HG03066 (cell line): Measurements from ENCODE around the gene HOXD10.

Experiments
- ATAC-seq: cut with Tn5 transposase; IDR thresholded peaks from one replicate; pipeline ENCODE4 v1.9.1; 2021; ENCODE audit warnings: low read depth; ENCODE audit not compliant: unreplicated experiment

The HOXD10 gene

GRCh38 chr2:176148751-176149421 is 32.3 kb downstream of the HOXD10 start:
- ATAC-seq, result no peak

- ATAC-seq, result no peak
These were observed 32.9 kb downstream of the HOXD10 start for GRCh38 chr2:176149481-176149938.

GRCh38 chr2:176149939-176150583 is 33.5 kb downstream of the HOXD10 start:
- no peak for ATAC-seq

GRCh38 chr2:176150584-176151441 is 34.2 kb downstream of the HOXD10 start:
- no peak for ATAC-seq

- ATAC-seq, result no peak
These were observed 35.1 kb downstream of the HOXD10 start, which contains the start of gene HOXD4 for GRCh38 chr2:176151442-176152287. Gene HOXD4, plus strand, starts transcription at chr2:176151550. Its CDS starts 84 bp downstream, at chr2:176151634.

DNA sequence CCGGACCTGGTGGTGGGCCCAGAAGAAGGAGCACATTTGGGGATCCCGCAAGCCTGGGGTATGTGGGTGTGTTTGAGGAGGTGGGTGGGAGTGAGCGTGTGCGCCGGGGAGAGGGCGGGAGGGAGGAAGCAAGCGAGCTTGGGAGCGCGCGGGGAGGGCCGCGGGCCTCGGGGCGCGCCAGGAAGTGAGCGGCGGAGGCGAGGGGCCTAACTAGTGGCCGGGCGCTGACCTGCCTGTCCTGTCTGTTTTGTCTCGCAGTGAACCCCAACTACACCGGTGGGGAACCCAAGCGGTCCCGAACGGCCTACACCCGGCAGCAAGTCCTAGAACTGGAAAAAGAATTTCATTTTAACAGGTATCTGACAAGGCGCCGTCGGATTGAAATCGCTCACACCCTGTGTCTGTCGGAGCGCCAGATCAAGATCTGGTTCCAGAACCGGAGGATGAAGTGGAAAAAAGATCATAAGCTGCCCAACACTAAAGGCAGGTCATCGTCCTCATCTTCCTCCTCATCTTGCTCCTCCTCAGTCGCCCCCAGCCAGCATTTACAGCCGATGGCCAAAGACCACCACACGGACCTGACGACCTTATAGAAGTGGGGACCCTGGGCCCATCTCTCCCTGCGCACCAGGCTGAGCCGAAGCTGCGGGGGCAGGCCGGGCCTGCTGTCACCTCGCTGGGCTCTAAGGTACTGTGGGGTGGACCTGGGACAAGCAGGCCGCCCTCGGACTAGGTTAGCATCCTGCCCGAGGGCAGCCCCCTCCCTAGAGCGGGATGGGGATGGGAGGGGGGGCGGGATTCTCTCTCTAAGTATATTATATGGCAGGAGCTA is 36.0 kb downstream of the HOXD10 start:
- no peak for ATAC-seq

DNA sequence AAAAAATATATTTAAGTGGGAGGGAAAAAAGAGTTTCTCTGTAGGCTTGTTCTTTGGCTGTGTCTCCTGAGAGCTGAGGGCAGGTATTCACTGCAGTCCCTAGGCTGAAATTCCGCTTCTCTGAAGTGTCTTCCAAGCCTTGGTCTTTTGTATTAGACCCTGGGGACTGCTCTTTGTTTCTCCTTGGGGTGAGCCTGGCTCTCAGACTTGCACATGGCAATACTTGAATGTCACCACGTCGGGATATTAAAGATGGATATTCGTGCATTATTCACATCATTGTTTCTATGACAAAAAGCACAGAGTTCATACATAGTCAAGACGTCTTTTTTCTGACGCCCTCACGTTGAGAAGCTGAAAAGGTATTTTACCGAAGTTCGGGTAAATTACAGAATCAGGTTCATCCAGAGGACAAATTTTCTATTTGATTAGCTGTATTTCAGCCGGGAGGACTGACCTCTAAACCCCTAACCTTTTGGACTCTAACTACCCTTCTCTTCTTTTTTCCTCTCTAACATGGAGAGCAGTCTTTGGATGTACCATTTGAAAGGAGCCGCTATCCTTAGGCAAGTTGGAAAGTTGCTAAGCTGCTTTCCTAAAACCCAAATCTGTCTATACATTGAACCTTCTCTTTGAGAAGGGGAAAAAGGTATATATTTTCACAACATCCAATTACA is 38.1 kb downstream of the HOXD10 start:
- ATAC-seq, result no peak

DNA sequence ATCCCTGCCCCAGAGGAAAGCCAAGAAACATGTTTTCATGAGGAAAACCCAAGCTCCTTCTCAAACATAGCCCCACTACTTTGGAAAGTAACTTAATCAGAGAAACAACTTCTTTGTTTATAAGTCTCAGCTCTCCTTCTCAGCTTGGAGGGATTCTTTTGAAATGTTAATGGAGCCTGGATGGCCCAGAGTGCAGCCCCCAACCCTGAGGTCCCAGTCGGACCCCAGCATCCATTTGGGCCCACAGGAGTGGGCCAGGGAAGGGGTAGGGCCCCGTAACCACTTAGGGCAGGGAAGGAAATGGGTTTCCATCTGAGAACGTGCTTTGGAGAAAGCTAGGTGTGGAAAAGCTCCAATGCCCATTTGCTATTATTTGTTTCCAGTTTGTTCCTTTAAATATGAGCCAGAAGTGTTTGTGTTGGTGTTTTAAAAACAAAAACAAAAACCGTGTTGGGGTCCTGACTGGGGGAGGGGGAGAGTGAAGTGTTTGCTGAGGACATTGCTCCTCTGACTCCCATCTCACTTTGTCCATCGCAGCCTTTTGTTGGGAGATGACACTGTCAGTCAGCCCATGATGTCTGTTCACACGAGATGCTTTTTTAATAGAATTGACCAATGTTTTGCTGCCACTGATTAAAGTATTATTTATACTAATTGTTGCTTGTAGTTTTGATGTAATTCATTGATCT is 38.9 kb downstream of the HOXD10 start:
- no peak for ATAC-seq

GRCh38 chr2:176156301-176156806 is 39.8 kb downstream of the HOXD10 start:
- no peak for ATAC-seq

GRCh38 chr2:176156807-176157498 is 40.4 kb downstream of the HOXD10 start, which contains the start of gene HOXD3:
Gene HOXD3, plus strand, starts transcription at chr2:176157307. Its CDS starts 11,808 bp downstream, at chr2:176169115.
- ATAC-seq, result no peak

DNA sequence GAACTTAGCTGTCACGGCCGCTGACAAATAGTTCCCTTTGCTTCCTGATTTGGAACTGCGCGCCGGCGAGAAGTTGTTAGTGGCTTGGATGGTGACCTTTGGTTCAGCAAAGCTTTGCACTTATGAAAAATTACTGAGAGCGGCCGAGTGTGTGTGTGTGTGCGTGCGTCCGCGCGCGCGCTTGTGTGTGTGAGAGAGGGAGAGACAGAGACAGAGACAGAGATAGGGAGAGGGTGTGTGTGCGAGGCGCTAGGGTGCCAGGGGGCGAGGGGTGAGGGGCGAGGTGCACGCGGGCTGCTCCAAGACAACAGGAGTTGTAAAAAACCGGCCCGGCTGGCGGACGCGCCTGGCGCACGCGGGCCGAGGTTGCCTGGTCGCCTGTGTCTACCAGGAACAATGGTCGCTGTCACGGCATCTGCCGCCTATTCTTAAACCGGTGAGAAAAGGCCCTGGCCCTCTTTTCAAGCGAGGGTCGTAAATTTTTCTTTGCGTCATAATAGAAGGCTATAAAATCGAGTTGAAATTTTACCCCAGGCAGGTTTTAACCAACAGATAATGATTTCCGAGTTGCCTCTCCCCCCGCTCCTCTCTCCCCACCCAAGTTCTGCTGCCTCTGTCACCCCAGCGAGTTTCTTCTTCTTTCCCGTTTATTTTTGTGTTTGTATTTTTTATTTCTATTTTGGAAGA is 41.1 kb downstream of the HOXD10 start:
- ATAC-seq, result no peak

GRCh38 chr2:176158186-176158591 is 41.6 kb downstream of the HOXD10 start:
- ATAC-seq, result no peak

GRCh38 chr2:176158855-176159662 is 42.5 kb downstream of the HOXD10 start:
- no peak for ATAC-seq

DNA sequence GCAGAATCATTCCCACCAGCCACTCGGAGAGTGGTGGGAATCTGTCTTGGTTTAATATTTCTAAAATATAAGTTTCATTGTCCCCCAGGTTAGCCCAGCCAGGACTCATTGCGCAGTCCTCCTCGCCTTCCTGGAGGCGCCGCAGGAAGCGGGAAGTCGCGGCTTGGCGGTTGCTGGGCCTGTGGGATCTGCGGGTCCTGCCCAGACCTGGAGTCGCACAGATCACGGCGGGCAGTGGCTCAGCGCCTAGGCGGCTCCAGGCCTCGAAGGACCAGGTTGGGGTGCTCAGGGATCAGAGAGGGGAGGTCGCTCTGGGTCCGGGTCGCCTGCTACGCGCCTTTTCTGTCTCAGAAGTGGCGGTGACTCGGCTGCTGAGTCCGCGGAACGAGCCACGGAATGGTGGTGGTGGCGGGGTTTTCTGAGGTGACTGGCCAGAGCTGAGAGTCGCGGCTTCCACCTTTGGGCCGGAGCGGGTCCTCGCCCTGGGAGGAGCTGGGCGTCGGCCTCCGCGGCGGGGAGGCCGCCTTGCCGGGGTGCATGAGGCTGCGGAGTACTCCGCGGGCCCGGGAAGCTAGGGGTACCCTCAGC is 43.2 kb downstream of the HOXD10 start:
- no peak for ATAC-seq

DNA sequence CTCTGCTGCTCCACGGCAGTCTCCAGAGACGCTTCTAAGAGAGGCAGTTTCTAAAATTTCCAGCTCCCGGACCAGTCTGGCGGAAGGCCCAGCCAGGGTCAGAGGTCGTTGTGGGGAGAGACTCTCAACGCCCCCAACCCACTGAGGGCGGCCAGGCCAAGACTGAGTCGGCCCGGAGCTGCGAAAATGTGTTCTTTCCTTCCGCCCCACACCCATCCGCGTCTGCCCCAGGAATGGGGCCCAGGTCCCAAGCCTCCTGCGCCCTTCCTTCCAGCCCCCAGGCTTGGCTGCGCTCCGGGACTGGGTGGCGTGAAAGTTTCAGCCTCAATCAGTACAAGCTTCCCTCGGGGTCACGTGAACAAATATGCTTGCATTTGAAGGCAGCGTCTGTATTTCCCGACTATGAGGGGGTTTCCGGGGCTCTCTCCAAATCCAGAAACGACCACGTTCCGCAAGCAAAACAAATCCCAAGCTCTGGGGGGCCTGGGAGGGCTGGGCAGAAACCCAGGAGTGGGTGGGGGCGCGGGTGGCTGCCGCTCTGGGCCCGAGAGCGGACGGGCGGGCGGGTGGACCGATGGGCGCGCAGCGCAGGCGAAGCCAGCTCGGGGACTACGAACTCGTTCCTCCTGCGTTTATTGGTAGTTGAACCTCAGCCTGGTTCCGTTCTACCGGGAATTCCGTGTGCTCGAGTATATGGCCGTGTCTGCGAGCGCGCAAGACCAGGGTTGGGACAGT is 43.8 kb downstream of the HOXD10 start:
- no peak for ATAC-seq
